ENCODE measurements around the gene AMBRA1. TPM values are rescaled to one million over a fixed set of nuclear protein-coding genes. Genes with fewer than 3 reads are reported as not detected.

The AMBRA1 gene
- total RNA-seq, 4 donors from 2014 or later: 43.4 to 48.9 (median 46.3) TPM

DNA sequence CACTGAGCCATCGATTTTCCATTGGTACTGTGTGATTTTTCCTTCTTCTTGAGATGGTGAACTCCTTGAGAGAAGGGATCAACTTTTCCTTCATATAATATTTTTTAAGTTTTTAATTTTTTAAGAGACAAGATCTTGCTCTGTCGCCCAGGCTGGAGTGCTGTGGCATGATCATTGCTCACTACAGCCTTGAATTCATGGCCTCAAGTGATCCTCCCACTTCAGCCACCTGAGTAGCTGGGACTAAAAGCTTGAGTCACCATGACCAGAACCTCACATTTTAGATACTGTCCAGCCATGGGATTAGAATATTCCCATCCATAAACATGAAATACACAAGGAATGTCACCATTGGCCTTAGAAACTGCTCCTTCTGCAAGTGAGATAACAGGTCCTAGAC, 135.3 kb downstream of the AMBRA1 start:
- Histone ChIP-seq H3K36me3 (no peaks in the 10 kb centered on the region), H3K27ac (no peak overlapping the region), H3K9me3 (no peaks in the 10 kb centered on the region), H3K4me1 (no peaks in the 10 kb centered on the region), H3K27me3 (no peaks in the 10 kb centered on the region), H3K4me3 (no peak overlapping the region)
- in situ Hi-C loops (cut with MboI; ENCODE audit: low pct_ligation_motif_present in 1 of 4, low pct_unique_long_range_greater_than_20kb in 1 of 4, low sequenced_read_pairs in 3 of 4) (no loop called here), intact Hi-C loops (cut with DNase I; ENCODE audit: low total_unique reads) (no loop called here)
- TF ChIP-seq CTCF (IDR thresholded peaks at IDR 0.05) (no peak), POLR2AphosphoS5 (IDR thresholded peaks at IDR 0.05) (no peak), EP300 (IDR thresholded peaks at IDR 0.05; ENCODE audit: low read depth) (no peak), POLR2A (IDR thresholded peaks at IDR 0.05) (no peak)
- no peak for DNase-seq
- WGBS, 2 donors (ENCODE audit: low coverage in 1 of 2): 100% methylated on average over 2 of the region's 2 CpGs

GRCh38 chr11:46457659-46458424, 136.0 kb downstream of the AMBRA1 start:
- no peak for TF ChIP-seq EP300 (IDR thresholded peaks at IDR 0.05; ENCODE audit: low read depth)
- Histone ChIP-seq H3K9me3 (no peaks in the 10 kb centered on the region), H3K27me3 (no peaks in the 10 kb centered on the region), H3K4me3 (no peak overlapping the region), H3K4me1 (no peaks in the 10 kb centered on the region), H3K36me3 (no peaks in the 10 kb centered on the region), H3K27ac (no peak overlapping the region)
- DNase-seq: no peak
- WGBS, 2 donors (ENCODE audit: low coverage in 1 of 2): 74 to 92% methylated on average over 6 to 7 of the region's 7 CpGs
- intact Hi-C loops (cut with DNase I; ENCODE audit: low total_unique reads) (no loop called here), in situ Hi-C loops (cut with MboI; ENCODE audit: low pct_ligation_motif_present in 1 of 4, low pct_unique_long_range_greater_than_20kb in 1 of 4, low sequenced_read_pairs in 3 of 4) (no loop called here)

DNA sequence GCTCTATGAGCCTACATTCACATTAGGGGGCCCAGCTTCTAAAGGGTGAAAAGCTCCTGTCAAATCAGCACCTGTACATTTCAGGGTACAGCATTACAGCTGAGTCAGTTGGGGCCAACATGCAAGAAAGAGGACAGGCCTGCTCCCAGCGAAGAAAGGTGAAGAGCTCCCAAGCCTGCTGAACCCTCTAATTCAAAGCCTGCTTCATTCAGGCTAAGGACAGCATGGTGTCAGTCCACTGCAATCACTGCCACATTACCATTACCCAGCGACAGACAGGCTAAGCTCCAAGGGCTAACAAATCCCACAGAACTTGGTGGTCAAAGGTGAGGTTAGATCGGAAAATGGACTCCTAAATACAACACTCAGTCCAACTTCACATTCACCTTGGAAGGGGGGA, 136.8 kb downstream of the AMBRA1 start:
- Histone ChIP-seq H3K4me3 (no peak overlapping the region), H3K27me3 (no peaks in the 10 kb centered on the region), H3K4me1 (no peaks in the 10 kb centered on the region), H3K9me3 (no peaks in the 10 kb centered on the region), H3K27ac (no peak overlapping the region), H3K36me3 (no peaks in the 10 kb centered on the region)
- in situ Hi-C loops (cut with MboI; ENCODE audit: low pct_ligation_motif_present in 1 of 4, low pct_unique_long_range_greater_than_20kb in 1 of 4, low sequenced_read_pairs in 3 of 4): no loop called here
- TF ChIP-seq POLR2AphosphoS5 (IDR thresholded peaks at IDR 0.05) (no peak), EP300 (IDR thresholded peaks at IDR 0.05; ENCODE audit: low read depth) (no peak), CTCF (IDR thresholded peaks at IDR 0.05) (no peak), POLR2A (IDR thresholded peaks at IDR 0.05) (no peak)
- no peak for DNase-seq
- WGBS, 2 donors (ENCODE audit: low coverage in 1 of 2): 94% methylated on average over 3 of the region's 3 CpGs; no CpG with 5 or more reads in 1 of the 2 donors
- intact Hi-C loops (cut with DNase I; ENCODE audit: low total_unique reads): no loop called here

DNA sequence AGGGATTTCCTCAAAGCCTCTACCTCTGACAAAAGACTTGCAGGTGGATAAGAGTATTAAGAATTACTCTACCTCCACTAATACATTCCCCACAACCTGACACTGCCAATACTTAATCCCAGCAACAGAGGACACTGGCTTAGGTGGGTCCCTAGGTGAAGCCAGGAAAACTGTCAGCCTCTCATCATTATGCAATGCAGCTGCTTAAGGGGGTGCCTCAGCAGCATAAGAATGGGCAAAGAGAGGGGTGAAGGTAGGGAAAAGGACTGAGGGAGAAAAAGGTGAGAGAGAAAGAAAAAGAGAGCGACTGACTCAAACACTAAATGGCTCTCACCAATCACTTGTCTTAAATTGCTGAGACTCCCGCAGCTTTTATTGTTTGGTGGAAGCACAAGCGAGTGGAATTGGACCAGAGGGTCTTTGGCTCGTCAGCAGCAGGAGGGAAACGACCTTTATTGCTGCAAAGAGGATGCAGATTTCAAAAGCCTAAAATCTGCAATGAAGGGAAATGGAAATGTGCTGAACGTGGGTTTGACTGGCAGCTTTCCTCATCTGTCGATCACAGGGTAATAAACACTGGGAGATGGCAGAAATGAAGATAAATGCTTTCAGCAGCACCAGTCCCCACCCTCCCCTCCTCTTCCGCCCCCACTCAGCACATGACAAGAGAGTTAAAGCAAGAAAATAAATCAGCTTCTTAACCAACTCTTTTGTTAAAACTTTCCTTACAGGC, 137.4 kb downstream of the AMBRA1 start:
- in situ Hi-C loops (cut with MboI; ENCODE audit: low pct_ligation_motif_present in 1 of 4, low pct_unique_long_range_greater_than_20kb in 1 of 4, low sequenced_read_pairs in 3 of 4) (no loop called here), intact Hi-C loops (cut with DNase I; ENCODE audit: low total_unique reads) (no loop called here)
- TF ChIP-seq CTCF (IDR thresholded peaks at IDR 0.05): no peak
- no peak for TF ChIP-seq POLR2A (IDR thresholded peaks at IDR 0.05)
- TF ChIP-seq POLR2AphosphoS5 (IDR thresholded peaks at IDR 0.05): no peak
- TF ChIP-seq EP300 (IDR thresholded peaks at IDR 0.05; ENCODE audit: low read depth): no peak
- no peak overlapping the region for H3K27ac ChIP-seq
- DNase-seq: no peak
- no peaks in the 10 kb centered on the region for H3K9me3 ChIP-seq
- H3K27me3 ChIP-seq: no peaks in the 10 kb centered on the region
- no peaks in the 10 kb centered on the region for H3K36me3 ChIP-seq
- WGBS, 2 donors (ENCODE audit: low coverage in 1 of 2): 77 to 79% methylated on average over 6 to 8 of the region's 8 CpGs
- no peak overlapping the region for H3K4me3 ChIP-seq
- H3K4me1 ChIP-seq: peaks cover 0 to 3% (median 0%) of the 10 kb centered on the region in 4 donors

Data from transverse colon (tissue), 4 donors.